Measurements from ENCODE around the gene RHOBTB1. TPM values are rescaled to one million over a fixed set of nuclear protein-coding genes. Genes with fewer than 3 reads are reported as not detected.

Gene RHOBTB1
- total and polyA plus RNA-seq, 2 experiments from 2014 or later = 4.6 to 13.2 TPM

DNA sequence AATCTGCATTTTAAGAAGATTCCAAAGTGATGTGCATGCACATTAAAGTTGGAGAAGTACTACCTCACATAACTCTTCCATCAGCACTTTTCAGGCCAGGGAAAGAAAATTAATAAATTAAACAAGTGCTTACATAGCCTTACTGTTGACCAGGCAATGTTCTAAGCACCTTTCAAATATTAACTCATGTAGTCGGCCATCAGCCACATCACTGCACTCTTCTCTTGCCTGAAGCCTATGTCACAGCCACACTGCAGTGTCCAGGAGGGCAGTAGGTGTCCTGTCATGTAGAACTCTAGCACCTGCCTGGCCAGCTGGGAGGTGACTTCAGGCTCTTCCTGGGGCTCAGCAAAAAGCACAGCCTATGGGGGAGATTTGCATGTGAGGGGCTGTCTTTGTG is 94.2 kb downstream of the RHOBTB1 start:
- Histone ChIP-seq H3F3A (replicated peaks; ENCODE audit: low read depth) (no peaks in the 10 kb centered on the region), H2AFZ (no peak overlapping the region), H3K4me1 (ENCODE audit: insufficient read depth) (no peaks in the 10 kb centered on the region), H3K79me2 (replicated peaks; ENCODE audit: insufficient read depth) (no peaks in the 10 kb centered on the region), H3K9me2 (ENCODE audit: insufficient read depth) (peaks cover 7% of the 10 kb centered on the region; the same call in 1 of the 2 replicates), H3K4me2 (no peak overlapping the region), H4K20me1 (replicated peaks; ENCODE audit: insufficient read depth) (no peaks in the 10 kb centered on the region), H3K36me3 (ENCODE audit: insufficient read depth) (no peaks in the 10 kb centered on the region), H3K27ac (ENCODE audit: low read depth) (no peak overlapping the region), H3K4me3 (no peak overlapping the region), H3K27me3 (ENCODE audit: insufficient read depth) (no peaks in the 10 kb centered on the region)
- H3K9me3 Mint-ChIP-seq = no peaks in the 10 kb centered on the region
- no peak overlapping the region for H3K4me3 Mint-ChIP-seq
- ATAC-seq = no peak
- no peaks in the 10 kb centered on the region for H3K27me3 Mint-ChIP-seq (ENCODE audit: insufficient read depth, low read depth, poor library complexity)
- no peaks in the 10 kb centered on the region; the same call in 2 of the 3 replicates for H3K4me1 Mint-ChIP-seq
- no peaks in the 10 kb centered on the region for H3K36me3 Mint-ChIP-seq (ENCODE audit: low read depth)
- TF ChIP-seq, protein P1, sequence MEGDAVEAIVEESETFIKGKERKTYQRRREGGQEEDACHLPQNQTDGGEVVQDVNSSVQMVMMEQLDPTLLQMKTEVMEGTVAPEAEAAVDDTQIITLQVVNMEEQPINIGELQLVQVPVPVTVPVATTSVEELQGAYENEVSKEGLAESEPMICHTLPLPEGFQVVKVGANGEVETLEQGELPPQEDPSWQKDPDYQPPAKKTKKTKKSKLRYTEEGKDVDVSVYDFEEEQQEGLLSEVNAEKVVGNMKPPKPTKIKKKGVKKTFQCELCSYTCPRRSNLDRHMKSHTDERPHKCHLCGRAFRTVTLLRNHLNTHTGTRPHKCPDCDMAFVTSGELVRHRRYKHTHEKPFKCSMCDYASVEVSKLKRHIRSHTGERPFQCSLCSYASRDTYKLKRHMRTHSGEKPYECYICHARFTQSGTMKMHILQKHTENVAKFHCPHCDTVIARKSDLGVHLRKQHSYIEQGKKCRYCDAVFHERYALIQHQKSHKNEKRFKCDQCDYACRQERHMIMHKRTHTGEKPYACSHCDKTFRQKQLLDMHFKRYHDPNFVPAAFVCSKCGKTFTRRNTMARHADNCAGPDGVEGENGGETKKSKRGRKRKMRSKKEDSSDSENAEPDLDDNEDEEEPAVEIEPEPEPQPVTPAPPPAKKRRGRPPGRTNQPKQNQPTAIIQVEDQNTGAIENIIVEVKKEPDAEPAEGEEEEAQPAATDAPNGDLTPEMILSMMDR (conservative IDR thresholded peaks at IDR 0.05; ENCODE audit: low read depth in 2 of 2) = no peak
- TF ChIP-seq, protein P2, sequence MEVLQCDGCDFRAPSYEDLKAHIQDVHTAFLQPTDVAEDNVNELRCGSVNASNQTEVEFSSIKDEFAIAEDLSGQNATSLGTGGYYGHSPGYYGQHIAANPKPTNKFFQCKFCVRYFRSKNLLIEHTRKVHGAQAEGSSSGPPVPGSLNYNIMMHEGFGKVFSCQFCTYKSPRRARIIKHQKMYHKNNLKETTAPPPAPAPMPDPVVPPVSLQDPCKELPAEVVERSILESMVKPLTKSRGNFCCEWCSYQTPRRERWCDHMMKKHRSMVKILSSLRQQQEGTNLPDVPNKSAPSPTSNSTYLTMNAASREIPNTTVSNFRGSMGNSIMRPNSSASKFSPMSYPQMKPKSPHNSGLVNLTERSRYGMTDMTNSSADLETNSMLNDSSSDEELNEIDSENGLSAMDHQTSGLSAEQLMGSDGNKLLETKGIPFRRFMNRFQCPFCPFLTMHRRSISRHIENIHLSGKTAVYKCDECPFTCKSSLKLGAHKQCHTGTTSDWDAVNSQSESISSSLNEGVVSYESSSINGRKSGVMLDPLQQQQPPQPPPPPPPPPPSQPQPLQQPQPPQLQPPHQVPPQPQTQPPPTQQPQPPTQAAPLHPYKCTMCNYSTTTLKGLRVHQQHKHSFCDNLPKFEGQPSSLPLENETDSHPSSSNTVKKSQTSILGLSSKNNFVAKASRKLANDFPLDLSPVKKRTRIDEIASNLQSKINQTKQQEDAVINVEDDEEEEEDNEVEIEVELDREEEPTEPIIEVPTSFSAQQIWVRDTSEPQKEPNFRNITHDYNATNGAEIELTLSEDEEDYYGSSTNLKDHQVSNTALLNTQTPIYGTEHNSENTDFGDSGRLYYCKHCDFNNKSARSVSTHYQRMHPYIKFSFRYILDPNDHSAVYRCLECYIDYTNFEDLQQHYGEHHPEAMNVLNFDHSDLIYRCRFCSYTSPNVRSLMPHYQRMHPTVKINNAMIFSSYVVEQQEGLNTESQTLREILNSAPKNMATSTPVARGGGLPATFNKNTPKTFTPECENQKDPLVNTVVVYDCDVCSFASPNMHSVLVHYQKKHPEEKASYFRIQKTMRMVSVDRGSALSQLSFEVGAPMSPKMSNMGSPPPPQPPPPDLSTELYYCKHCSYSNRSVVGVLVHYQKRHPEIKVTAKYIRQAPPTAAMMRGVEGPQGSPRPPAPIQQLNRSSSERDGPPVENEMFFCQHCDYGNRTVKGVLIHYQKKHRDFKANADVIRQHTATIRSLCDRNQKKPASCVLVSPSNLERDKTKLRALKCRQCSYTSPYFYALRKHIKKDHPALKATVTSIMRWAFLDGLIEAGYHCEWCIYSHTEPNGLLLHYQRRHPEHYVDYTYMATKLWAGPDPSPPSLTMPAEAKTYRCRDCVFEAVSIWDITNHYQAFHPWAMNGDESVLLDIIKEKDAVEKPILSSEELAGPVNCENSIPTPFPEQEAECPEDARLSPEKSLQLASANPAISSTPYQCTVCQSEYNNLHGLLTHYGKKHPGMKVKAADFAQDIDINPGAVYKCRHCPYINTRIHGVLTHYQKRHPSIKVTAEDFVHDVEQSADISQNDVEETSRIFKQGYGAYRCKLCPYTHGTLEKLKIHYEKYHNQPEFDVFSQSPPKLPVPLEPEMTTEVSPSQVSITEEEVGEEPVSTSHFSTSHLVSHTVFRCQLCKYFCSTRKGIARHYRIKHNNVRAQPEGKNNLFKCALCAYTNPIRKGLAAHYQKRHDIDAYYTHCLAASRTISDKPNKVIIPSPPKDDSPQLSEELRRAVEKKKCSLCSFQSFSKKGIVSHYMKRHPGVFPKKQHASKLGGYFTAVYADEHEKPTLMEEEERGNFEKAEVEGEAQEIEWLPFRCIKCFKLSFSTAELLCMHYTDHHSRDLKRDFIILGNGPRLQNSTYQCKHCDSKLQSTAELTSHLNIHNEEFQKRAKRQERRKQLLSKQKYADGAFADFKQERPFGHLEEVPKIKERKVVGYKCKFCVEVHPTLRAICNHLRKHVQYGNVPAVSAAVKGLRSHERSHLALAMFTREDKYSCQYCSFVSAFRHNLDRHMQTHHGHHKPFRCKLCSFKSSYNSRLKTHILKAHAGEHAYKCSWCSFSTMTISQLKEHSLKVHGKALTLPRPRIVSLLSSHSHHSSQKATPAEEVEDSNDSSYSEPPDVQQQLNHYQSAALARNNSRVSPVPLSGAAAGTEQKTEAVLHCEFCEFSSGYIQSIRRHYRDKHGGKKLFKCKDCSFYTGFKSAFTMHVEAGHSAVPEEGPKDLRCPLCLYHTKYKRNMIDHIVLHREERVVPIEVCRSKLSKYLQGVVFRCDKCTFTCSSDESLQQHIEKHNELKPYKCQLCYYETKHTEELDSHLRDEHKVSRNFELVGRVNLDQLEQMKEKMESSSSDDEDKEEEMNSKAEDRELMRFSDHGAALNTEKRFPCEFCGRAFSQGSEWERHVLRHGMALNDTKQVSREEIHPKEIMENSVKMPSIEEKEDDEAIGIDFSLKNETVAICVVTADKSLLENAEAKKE (CRISPR knock-in tag; IDR thresholded peaks at IDR 0.05) = no peak
- TF ChIP-seq CREB1 (CRISPR knock-in tag; IDR thresholded peaks at IDR 0.05; ENCODE audit: low read depth) = no peak
- no peak for TF ChIP-seq NANOG (IDR thresholded peaks at IDR 0.05; ENCODE audit: borderline replicate concordance)
- TF ChIP-seq STAT1 (IDR thresholded peaks at IDR 0.05; ENCODE audit: unreplicated experiment) = no peak
- TF ChIP-seq, protein P3, sequence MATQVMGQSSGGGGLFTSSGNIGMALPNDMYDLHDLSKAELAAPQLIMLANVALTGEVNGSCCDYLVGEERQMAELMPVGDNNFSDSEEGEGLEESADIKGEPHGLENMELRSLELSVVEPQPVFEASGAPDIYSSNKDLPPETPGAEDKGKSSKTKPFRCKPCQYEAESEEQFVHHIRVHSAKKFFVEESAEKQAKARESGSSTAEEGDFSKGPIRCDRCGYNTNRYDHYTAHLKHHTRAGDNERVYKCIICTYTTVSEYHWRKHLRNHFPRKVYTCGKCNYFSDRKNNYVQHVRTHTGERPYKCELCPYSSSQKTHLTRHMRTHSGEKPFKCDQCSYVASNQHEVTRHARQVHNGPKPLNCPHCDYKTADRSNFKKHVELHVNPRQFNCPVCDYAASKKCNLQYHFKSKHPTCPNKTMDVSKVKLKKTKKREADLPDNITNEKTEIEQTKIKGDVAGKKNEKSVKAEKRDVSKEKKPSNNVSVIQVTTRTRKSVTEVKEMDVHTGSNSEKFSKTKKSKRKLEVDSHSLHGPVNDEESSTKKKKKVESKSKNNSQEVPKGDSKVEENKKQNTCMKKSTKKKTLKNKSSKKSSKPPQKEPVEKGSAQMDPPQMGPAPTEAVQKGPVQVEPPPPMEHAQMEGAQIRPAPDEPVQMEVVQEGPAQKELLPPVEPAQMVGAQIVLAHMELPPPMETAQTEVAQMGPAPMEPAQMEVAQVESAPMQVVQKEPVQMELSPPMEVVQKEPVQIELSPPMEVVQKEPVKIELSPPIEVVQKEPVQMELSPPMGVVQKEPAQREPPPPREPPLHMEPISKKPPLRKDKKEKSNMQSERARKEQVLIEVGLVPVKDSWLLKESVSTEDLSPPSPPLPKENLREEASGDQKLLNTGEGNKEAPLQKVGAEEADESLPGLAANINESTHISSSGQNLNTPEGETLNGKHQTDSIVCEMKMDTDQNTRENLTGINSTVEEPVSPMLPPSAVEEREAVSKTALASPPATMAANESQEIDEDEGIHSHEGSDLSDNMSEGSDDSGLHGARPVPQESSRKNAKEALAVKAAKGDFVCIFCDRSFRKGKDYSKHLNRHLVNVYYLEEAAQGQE (IDR thresholded peaks at IDR 0.05; ENCODE audit: unreplicated experiment) = no peak
- no peak for TF ChIP-seq POLR2AphosphoS5 (IDR thresholded peaks at IDR 0.05; ENCODE audit: low read depth)
- TF ChIP-seq EZH2phosphoT487 (IDR thresholded peaks at IDR 0.05; ENCODE audit: unreplicated experiment) = no peak
- no peak for TF ChIP-seq JUNB (IDR thresholded peaks at IDR 0.05; ENCODE audit: unreplicated experiment)
- no peak for TF ChIP-seq EZH2 (IDR thresholded peaks at IDR 0.05; ENCODE audit: low read depth, unreplicated experiment)
- no peak for TF ChIP-seq ZNF331 (CRISPR knock-in tag; IDR thresholded peaks at IDR 0.05; ENCODE audit: low read depth)
- no peak for TF ChIP-seq ZNF114 (CRISPR knock-in tag; IDR thresholded peaks at IDR 0.05)
- TF ChIP-seq, protein P4, sequence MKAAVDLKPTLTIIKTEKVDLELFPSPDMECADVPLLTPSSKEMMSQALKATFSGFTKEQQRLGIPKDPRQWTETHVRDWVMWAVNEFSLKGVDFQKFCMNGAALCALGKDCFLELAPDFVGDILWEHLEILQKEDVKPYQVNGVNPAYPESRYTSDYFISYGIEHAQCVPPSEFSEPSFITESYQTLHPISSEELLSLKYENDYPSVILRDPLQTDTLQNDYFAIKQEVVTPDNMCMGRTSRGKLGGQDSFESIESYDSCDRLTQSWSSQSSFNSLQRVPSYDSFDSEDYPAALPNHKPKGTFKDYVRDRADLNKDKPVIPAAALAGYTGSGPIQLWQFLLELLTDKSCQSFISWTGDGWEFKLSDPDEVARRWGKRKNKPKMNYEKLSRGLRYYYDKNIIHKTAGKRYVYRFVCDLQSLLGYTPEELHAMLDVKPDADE (IDR thresholded peaks at IDR 0.05) = no peak
- H3K27ac Mint-ChIP-seq = no peak overlapping the region
- no peak for DNase-seq (ENCODE audit: low spot score)

All from GM23338 (cell line).